GM18909 (cell line): ENCODE data around the gene FAM78B.

ENCODE experiments used
- ATAC-seq: cut with Tn5 transposase; IDR thresholded peaks from one replicate; pipeline ENCODE4 v1.9.1; 2021; ENCODE audit warnings: mild to moderate bottlenecking; ENCODE audit not compliant: unreplicated experiment, poor library complexity

Gene FAM78B

GRCh38 chr1:166080967-166081870, 85.6 kb downstream of the FAM78B start:
- ATAC-seq = no peak

GRCh38 chr1:166080277-166080966, 86.4 kb downstream of the FAM78B start:
- no peak for ATAC-seq

GRCh38 chr1:166079276-166079675, 87.5 kb downstream of the FAM78B start:
- ATAC-seq = no peak

GRCh38 chr1:166073489-166073888, 93.3 kb downstream of the FAM78B start:
- ATAC-seq = no peak

GRCh38 chr1:166069390-166069789, 97.4 kb downstream of the FAM78B start:
- ATAC-seq = no peak

- no peak for ATAC-seq
These were observed 100.7 kb downstream of the FAM78B start for GRCh38 chr1:166066107-166066506.

GRCh38 chr1:166064951-166065350, 101.8 kb downstream of the FAM78B start:
- ATAC-seq = no peak

GRCh38 chr1:166064313-166064926, 102.4 kb downstream of the FAM78B start:
- ATAC-seq = no peak

- ATAC-seq = no peak
These were observed 103.1 kb downstream of the FAM78B start for GRCh38 chr1:166063701-166064100.

- no peak for ATAC-seq
These were observed 104.3 kb downstream of the FAM78B start for GRCh38 chr1:166062421-166063070.

GRCh38 chr1:166057650-166058049, 109.2 kb downstream of the FAM78B start:
- ATAC-seq = no peak

- ATAC-seq = no peak
These were observed 113.4 kb downstream of the FAM78B start for GRCh38 chr1:166053395-166053794.

- no peak for ATAC-seq
These were observed 126.4 kb downstream of the FAM78B start for GRCh38 chr1:166040202-166040997.

- ATAC-seq = no peak
These were observed 127.2 kb downstream of the FAM78B start for GRCh38 chr1:166039436-166040201.

GRCh38 chr1:166036092-166036491, 130.7 kb downstream of the FAM78B start:
- no peak for ATAC-seq

- no peak for ATAC-seq
These were observed 134.0 kb downstream of the FAM78B start for GRCh38 chr1:166032572-166033371.

- no peak for ATAC-seq
These were observed 134.7 kb downstream of the FAM78B start for GRCh38 chr1:166031932-166032571.
